ENCODE results near the gene EPB41L1.

The EPB41L1 gene

DNA sequence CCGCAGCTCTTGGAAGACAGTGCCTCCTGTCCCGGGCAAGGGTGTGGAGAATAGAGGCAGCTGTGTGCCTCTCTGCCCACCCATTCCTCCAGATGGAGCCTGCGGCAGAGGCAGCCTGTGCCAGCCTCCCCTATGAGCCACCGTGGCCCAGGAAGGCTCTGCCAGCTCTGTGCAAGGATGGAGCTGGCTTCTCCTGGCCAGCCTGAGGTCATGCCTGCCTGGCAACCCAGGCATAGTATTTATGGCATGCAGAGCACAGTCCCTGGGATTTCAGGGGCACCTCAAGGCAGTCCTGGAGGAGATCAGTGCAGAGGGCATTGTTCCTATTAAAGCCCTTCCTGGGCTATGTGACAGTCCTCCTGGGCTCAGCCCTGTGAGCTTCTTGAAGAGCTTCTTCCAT is 1.5 kb downstream of the EPB41L1 start:
- DNase-seq (ENCODE audit: low read depth) = no peak

DNA sequence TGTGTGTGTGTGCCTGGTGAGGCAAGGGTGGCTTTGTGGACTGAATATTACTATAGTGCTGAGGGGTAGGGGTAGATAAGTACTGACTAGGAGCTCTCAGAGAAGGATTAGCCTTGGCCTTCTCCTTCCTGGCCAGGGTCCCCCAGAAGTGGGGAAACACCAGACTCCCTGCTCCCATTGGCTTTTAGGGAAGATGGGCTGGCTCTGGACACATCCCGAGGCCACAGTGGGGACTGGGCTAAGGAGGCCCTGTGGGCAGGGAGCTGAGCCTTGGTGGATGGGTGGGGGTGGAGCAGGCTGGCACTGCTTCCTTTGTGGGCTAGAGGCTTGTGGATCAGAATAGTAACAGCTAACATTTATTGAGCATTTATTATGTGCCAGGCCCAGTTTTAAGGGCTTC is 3.1 kb downstream of the EPB41L1 start:
- DNase-seq (ENCODE audit: low read depth) = no peak

DNA sequence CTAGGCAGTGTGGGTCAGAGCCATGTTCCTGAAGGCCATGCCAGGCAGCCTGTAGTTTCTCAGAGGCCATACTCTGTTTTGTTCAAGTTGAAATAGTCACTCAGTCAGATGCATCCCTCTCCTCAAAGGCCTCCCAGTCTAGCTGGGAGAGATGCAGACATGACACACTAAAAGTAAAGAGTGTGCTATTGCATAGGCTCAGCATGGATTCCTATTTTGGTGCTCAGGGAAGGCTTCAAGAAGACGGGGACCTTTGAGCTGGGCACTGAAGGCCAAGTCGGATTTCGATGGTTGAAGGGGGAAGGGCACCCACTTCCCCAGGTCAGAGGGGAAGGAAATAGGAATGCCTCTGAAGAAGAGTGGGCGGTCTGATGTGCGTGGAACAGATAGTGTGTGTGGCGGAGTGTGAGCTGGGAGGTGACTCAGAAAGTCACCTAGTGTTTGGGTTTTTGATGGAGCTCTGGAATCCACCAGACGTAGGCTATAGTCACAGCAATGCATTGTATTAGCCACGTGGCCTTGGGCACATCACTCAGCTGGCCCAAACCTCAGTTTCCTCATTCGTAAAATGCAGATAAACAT is 3.7 kb downstream of the EPB41L1 start:
- DNase-seq (ENCODE audit: low read depth) = no peak

DNA sequence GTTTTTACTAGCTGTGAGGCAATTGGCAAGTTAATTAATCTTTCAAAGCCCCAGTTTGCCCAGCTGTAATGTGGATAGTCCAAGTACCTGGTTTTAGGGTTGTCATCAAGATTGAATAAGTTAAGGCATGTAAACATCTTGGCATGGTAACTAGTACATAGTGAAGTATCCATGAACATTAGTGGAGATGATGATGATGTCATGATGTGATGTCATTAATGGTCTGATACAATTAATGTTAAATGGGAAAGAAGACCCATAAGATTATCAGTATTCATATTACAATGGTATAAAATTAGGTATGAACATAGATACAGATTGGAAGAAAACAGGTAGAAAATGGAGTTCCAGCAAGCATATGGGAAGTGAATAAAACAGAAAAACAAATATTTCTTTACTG is 5.3 kb downstream of the EPB41L1 start:
- no peak for DNase-seq (ENCODE audit: low read depth)

DNA sequence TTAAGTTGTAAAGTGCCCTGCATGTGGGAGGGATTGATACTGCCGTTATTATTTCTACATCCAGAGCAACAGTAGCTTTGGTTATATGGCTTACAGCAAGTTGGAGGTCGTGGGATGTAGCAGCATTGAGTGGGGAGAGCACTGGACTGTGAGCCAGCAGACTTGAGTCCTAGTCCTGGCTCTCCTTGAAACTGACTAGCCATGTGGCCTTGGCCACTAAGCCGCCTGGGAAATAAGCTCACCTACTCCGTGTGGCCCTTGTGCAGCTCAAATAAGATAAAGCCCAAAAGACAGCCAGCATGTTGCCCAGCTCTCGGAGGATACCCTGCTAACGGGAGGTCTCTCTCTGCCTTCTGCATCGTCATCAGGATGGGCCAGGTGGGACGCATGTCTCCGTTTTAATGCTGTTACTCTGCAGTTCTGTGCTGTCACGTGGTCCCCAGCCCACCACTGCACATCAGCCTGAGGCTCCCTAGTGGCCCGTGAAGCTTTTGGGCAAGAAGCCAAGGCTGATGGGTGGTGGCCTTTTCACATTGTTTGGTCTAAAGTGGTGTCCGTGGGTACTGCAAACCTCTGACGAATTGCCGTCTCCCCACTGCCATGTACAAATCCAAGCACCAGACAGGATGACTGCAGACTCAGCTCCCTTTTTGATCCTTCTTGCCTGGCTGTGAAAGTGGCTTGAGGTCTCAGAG is 7.9 kb downstream of the EPB41L1 start:
- DNase-seq (ENCODE audit: low read depth) = no peak

DNA sequence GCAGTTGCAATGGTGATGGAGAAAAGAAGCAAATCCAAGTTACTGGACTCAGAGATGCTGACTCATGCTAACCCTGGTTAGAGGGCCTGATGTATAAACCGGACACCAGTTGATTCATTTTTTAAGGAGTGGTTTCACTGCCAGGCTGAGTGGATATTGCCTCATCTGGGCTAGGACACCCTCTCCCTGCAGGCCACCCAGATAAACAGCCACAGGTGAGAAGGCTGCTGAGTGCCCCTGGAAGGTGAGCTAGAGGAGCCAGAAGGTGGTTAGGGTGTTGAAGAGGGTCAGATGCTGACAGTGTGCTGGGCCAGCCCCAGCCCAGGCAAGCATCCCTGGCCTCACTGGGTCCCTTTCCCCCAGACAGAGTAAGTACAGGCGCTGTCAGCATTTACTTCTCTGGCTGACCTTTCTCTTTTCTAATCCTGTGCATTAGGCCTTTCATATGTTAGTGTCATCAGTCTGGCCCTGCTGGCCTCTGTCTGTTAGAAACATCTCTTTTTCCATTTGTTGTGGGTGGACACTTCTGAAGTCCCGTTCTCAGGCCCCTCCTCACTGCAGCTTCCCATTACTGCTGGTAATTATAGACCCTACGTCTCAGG is 13.5 kb downstream of the EPB41L1 start:
- DNase-seq (ENCODE audit: low read depth) = no peak

DNA sequence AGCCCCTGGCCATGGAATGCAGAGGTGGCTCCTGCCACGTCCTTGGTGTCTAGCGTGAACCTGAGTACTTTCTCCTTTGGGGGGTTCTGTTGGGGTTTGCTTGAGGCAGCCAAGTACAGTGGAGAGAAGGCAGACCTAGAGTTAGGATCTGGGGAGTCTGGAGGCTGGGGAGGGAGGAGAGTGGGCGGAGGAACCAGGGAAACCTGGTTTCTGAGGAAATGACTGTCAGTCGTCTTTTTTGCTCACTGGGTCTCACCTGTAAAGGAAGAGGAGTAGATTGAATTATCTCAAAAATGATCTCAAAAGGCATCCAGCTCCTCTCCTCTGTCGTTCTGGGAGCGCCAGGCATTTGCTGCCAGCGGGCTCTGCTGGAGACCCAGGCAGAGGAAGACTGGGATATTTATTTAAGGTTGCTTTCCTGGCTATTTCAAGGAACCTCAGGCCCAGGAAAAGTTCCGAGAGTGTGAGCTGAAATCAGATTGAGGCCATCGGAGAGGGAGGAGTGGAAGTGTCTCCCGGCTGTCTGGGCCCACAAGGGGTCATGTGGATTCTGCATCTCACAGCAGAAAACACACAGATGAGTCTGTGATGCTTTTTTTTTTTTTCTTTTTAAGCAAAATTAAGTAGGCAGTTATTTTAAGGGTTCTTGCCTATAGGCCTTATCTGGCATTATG is 16.1 kb downstream of the EPB41L1 start:
- DNase-seq (ENCODE audit: low read depth) = no peak

DNA sequence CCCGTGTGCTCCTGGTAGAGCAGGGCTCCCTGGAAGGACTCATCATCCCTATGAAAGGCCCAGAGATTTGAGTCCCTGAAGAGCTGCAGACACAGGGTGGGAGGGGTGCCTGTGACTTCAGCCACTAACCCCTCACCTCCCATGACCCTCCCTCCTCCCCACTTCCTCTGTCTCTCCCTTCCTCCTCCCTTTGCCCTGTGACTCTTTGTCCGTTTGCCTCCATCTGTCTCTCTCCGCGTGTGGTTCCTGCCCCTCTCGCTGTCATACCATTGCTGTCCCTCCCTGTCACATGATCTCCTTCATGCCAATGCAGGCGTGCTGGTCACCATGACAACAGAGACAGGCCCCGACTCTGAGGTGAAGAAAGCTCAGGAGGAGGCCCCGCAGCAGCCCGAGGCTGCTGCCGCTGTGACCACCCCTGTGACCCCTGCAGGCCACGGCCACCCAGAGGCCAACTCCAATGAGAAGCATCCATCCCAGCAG is 19.0 kb downstream of the EPB41L1 start:
- no peak for DNase-seq (ENCODE audit: low read depth)

DNA sequence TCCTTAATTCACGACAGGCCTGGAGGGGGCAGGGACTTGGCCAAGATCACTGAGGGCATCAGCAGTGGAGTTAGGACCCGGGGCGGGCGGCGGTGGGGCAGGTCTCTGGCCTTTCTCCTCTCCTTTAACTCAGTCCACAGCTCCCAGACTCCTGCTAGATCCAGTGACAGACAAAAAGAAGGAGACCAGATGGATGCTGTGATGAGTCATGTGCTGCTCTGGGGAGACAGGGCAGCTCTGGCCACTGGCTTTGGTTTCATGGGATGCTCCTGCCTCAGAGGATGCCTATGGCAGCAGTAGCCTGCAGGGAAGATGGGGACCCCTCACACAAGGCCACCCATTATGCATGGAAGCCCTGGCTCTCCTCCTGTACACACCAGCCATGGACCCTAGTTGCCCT is 20.5 kb downstream of the EPB41L1 start:
- no peak for DNase-seq (ENCODE audit: low read depth)

DNA sequence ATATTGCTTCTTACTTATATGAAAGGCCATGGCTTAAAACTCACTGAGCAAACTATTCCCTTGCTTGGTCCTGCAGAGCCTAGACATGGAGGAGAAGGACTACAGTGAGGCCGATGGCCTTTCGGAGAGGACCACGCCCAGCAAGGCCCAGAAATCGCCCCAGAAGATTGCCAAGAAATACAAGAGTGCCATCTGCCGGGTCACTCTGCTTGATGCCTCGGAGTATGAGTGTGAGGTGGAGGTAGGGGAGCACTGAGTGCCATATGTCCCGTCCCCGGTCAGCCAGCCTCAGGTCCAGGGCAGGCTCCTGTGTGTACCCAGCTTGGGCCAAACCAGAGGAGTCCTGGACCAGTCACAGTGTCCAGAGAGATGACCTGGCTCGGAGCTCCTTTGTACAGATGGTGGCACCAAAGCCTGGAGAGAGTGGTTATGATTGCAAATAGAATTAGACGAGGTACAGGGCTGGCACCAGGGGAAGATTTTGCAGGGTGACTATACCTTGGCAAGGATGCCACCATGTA is 21.0 kb downstream of the EPB41L1 start:
- DNase-seq (ENCODE audit: low read depth) = no peak

DNA sequence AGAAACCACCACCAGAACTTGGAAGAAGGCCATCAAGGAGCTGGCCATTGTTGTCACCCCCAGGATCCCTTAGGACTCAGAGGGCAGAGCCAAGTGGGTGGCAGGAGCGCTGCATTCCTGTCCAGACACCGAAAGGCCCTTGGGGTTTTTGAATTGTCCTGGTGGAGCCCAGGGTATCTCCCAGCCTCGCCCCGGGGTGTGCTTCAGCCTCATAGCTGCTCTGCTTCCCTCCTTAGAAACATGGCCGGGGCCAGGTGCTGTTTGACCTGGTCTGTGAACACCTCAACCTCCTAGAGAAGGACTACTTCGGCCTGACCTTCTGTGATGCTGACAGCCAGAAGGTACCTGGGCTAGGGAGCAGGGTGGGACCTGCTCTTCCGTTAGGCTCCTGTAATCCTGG is 23.2 kb downstream of the EPB41L1 start:
- DNase-seq (ENCODE audit: low read depth) = no peak

DNA sequence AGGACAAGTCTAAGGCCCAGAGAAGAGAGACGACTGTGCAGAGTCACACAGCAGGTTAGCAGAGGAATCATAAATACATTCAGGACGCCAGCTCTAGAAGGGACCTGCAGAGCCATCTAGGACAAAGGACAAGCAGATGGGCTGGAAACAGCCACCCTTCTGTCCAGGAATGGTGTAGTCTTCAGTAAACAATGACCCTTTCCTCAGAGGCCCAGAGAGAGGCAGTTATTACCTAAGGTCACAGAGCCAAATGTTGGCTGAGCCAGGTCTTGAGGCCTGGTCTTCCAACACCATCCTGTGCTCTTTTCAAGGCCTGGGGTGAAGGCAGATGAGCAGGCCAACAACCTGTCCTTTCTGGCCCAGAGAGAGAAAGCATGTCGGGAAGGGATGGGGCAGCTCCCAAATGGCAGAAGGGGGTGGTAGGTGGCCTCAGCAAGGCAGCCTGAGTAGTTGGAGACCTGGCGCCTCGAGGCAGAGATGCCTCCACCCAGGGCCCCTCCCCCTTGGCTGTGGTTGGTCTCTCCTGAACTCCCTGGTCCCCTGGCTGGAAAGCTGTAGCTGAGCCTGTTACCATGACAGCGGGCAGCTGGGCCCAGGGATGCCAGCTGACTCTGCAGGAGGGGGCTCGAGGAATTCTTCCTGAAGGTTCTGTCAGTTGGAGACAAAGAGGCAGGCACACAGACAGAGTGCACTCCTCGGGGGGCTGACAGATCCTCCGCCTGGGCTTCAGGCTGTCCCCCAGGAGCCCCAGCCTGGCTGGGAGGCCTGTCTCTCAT is 24.8 kb downstream of the EPB41L1 start:
- DNase-seq (ENCODE audit: low read depth) = no peak

DNA sequence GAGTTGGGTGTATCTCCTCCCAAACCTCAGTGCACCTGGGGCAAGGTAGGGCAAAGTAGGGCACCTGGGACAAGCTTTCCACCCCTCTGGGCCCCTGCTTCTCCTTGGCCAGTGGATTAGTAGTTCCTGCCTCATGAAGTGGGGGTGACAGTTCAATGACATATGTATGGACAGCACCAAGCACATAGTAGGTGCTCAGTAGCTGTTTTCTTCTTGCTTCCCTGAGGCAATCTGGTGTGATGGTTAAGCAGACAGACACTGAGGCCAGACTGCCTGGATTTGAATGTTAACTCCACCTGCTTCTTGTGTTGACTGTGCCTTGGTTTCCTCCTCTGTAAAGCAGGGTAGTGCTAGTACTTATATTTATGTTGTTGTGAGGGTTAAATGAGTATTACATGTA is 25.8 kb downstream of the EPB41L1 start:
- no peak for DNase-seq (ENCODE audit: low read depth)

DNA sequence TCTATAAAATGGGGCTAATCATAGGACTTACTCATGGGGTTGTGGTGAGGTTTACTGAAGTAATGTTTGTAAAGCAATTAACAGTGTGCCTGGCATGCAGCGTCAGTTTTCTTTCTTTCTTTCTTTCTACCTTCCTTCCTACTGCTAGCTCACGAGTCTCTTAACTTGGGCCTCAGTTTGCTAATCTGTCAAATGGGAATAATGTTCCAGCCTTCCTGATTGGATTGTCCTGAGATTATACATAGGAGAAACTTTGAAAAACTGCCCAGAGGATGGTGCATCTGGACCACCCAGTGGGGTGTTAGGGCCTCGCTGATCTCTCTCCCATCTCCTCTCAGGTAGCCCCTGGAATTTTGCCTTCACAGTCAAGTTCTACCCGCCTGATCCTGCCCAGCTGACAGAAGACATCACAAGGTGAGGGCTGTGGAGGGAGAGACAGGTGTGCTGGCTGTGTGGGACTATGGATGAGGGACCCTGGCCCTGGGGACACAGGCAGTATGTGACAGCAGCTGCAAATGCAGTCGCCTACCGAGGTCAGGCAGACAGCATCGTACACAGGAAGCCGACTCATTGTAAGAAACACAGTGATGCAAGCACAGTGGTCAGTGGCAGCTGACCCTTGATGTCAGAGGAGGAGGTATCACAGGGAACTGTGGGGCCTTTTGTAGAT is 27.5 kb downstream of the EPB41L1 start:
- no peak for DNase-seq (ENCODE audit: low read depth)

DNA sequence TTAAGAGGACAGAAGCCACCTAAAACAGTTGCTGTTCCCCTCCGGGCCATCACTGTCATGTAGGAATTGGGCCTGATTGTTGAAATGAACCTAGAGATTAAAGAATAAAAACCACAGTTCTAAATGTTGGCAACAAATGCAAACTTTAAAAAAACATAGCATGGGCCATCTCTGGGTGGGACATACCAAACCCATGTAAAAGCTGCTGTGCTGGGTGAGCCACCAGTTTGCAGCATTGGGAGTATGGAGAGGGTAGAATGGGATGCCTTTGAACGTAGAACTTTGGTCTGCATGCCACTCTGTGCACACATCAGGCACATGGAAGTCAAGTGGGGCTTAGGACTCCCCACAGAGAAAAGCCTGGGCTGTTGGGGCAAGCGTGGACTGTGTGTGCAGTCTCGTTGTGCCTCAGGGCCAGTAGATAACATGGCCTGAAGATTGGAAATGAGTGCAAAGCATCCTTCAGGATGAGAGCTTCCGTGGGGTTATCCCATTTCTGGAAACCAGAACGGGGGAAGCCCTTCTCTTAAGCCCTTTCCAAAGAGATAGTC is 28.1 kb downstream of the EPB41L1 start:
- DNase-seq (ENCODE audit: low read depth) = no peak

DNA sequence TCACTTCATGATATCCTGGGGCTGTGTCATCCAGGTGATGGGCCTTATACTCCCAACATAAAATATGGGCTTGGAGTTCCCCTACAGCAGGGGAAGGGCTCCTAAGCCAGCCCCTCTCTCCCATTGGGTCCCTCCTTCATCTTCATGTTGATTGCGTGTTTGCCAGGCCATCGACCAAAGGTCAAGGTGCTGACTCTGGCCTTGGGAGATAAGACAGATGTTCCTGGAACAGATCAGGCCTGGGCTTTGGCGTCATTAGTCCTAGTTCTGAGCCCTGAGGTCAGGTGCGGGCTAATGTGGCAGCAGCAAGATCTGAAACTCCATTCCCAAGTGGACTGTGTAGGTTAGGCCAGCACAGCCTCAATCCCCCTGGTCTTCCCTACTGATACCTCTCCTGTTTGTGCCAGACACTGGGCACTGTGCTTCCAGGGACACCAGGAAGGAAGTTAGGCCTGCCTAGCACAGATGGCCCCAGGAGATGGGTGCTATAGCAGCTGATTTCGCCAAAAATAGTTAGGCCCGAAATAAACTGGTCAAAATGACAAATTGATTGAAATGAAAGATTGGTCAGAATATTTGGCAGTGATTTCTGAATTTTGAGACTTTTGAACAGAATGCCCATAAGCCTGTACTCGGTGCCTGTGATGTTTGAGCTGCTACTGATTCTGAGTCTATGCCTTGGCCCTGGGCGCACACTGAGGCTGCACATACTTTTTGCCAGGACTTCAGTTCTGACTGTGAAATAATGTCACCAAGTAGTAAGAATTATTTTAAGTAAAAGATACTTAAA is 28.8 kb downstream of the EPB41L1 start:
- DNase-seq (ENCODE audit: low read depth) = no peak

DNA sequence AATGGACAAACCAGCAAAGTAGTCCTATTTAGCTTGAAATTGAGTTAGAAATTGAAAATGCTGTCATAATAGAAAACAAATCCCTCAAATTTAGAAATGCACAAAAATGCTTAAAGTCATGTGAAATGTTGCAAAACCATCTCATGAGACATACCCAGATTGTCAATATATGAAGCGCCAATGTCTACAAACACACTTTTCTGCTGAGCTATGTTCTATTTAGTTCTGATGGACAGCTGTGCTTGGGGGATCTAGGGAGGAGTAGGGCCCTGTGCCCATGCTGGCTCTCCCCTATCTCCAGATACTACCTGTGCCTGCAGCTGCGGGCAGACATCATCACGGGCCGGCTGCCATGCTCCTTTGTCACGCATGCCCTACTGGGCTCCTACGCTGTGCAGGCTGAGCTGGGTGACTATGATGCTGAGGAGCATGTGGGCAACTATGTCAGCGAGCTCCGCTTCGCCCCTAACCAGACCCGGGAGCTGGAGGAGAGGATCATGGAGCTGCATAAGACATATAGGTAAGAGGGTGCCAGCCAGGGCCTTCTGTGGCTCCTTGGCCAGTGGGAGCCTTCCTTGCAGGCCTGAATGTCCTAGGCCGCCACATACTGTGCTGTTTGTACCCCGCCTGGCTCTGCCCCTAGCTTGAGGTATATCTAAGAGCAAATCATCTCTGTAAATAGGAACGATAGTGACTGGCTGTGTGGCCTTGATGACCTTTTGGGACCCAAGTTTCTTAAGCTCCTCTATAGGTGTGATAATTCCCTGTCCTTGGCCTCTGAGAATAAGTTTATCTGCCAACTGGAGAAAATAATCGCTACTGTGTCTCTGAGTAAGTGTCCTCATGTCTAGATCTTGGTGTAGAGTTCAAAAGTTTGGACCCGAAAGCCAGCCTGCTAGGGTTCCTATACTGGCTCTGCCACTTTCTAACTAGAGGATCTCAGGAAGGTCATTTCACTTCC is 30.6 kb downstream of the EPB41L1 start:
- no peak for DNase-seq (ENCODE audit: low read depth)

DNA sequence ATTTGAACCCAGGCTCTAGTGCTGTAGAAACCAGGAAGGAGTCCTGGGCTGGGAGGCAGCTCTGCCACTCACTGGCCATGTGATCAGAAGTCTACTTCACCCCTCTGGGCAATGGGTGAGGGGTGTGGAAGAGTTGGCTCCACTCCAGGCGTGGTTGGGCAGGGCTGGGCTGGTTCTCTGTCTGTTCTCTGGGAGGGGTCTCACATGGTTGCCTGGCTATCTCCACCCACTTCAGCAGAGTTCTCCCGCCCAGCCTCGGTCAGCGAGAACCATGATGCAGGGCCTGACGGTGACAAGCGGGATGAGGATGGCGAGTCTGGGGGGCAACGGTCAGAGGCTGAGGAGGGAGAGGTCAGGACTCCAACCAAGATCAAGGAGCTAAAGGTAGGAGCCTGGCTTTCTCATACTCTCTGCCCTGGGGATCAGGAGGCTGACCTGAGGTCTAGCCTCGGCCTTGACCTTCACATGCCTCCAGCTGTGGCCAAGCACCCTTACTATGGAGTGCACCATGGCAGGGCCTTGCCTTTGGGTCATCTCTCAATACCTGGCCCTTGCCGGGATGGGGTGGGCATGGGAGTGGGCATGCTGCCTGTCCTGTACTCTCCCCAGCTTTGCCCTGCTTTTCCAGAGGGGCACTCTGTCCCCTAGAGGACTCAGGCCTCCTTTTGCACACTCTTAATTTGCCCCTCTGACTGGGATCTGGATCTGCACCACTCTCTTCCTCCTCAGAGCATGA is 39.6 kb downstream of the EPB41L1 start:
- DNase-seq (ENCODE audit: low read depth) = no peak
